ENCODE results near the gene JOSD1. TPM values are rescaled to one million over a fixed set of nuclear protein-coding genes. Genes with fewer than 3 reads are reported as not detected.
A peak's percentile ranks its signal among the peaks of the same experiment; 100 is the strongest.

JOSD1 gene
- 47.0 and 51.2 TPM in 2 replicates for total RNA-seq (2014; rRNA removed; shearing (Covaris generic))
- 5.5 and 6.6 TPM in 2 replicates for polyA plus RNA-seq (2016; fragmentation: Nextera tagmentation; extraction: Ambion mirVana)

- Histone ChIP-seq H2AFZ (peak within 1 kb of the TSS; percentile 72), H4K20me1 (ENCODE audit: insufficient read depth) (no peaks in the 10 kb centered on the region), H3K9me2 (ENCODE audit: insufficient read depth) (no peaks in the 10 kb centered on the region), H3K79me2 (ENCODE audit: insufficient read depth) (peaks cover 42% of the 10 kb centered on the region), H3K4me1 (ENCODE audit: insufficient read depth) (peaks cover 42% of the 10 kb centered on the region), H3F3A (ENCODE audit: insufficient read depth) (peaks cover 46% of the 10 kb centered on the region), H3K4me2 (ENCODE audit: unreplicated experiment) (peak within 1 kb of the TSS; percentile 95), H3K27ac (peak within 1 kb of the TSS; percentile 97), H3K9me3 (ENCODE audit: low read depth) (no peaks in the 10 kb centered on the region), H3K36me3 (ENCODE audit: low read depth) (no peaks in the 10 kb centered on the region), H3K9ac (peak within 1 kb of the TSS; percentile 99), H3K27me3 (replicated peaks; ENCODE audit: insufficient read depth) (no peaks in the 10 kb centered on the region), H3K4me3 (peak within 1 kb of the TSS; percentile 87)
- in situ Hi-C loops (cut with MboI) = no loop called here
- TF ChIP-seq EZH2 (IDR thresholded peaks at IDR 0.05; ENCODE audit: insufficient read depth, poor library complexity, severe bottlenecking) = no peak
- TF ChIP-seq EZH2phosphoT487 (IDR thresholded peaks at IDR 0.05; ENCODE audit: insufficient read depth, low read depth) = no peak
- WGBS, 2 experiments (ENCODE audit: low coverage in 1 of 2, low lambda C conversion rate in 2 of 2, missing lambda C conversion rate in 2 of 2) = 1% methylated on average over 65 to 84 of the region's 94 CpGs
- peak; percentile 96 for DNase-seq
Observed at GRCh38 chr22:38700789-38701628, at the start of gene JOSD1. JOSD1 (minus strand) TSS chr22:38700943; CDS start chr22:38699987, 956 bp downstream.

GRCh38 chr22:38750104-38750503 lies 49.4 kb upstream of the JOSD1 start:
- H3K27ac ChIP-seq = no peak overlapping the region
- WGBS, 2 experiments (ENCODE audit: low coverage in 1 of 2, low lambda C conversion rate in 2 of 2, missing lambda C conversion rate in 2 of 2) = 97 to 98% methylated on average over 14 of the region's 14 CpGs
- H3F3A ChIP-seq (ENCODE audit: insufficient read depth) = 0 out of 2 replicates have a peak, but pooled peaks cover 7% of the 10 kb centered on the region
- H3K9ac ChIP-seq = no peak overlapping the region
- peaks cover 28% of the 10 kb centered on the region for H3K79me2 ChIP-seq (ENCODE audit: insufficient read depth)
- H2AFZ ChIP-seq = no peak overlapping the region
- TF ChIP-seq EZH2phosphoT487 (IDR thresholded peaks at IDR 0.05; ENCODE audit: insufficient read depth, low read depth) = no peak
- TF ChIP-seq EZH2 (IDR thresholded peaks at IDR 0.05; ENCODE audit: insufficient read depth, poor library complexity, severe bottlenecking) = no peak
- in situ Hi-C loops (cut with MboI) = no loop called here
- H3K36me3 ChIP-seq (ENCODE audit: low read depth) = peaks cover 11% of the 10 kb centered on the region; the same call in 1 of the 2 replicates
- no peaks in the 10 kb centered on the region for H3K27me3 ChIP-seq (replicated peaks; ENCODE audit: insufficient read depth)
- H3K4me3 ChIP-seq = no peak overlapping the region
- no peak overlapping the region for H3K4me2 ChIP-seq (ENCODE audit: unreplicated experiment)
- H4K20me1 ChIP-seq (ENCODE audit: insufficient read depth) = no peaks in the 10 kb centered on the region
- DNase-seq = no peak
- H3K9me3 ChIP-seq (ENCODE audit: low read depth) = no peaks in the 10 kb centered on the region
- H3K4me1 ChIP-seq (ENCODE audit: insufficient read depth) = peaks cover 5% of the 10 kb centered on the region; the same call in 1 of the 2 replicates
- H3K9me2 ChIP-seq (ENCODE audit: insufficient read depth) = no peaks in the 10 kb centered on the region

GRCh38 chr22:38748487-38749136 lies 47.9 kb upstream of the JOSD1 start:
- Histone ChIP-seq H3K4me2 (ENCODE audit: unreplicated experiment) (no peak overlapping the region), H3K4me3 (no peak overlapping the region), H3K27me3 (replicated peaks; ENCODE audit: insufficient read depth) (no peaks in the 10 kb centered on the region), H2AFZ (no peak overlapping the region), H3F3A (ENCODE audit: insufficient read depth) (peaks cover 2% of the 10 kb centered on the region; the same call in 1 of the 2 replicates), H3K9me2 (ENCODE audit: insufficient read depth) (no peaks in the 10 kb centered on the region), H3K79me2 (ENCODE audit: insufficient read depth) (peaks cover 17% of the 10 kb centered on the region), H4K20me1 (ENCODE audit: insufficient read depth) (no peaks in the 10 kb centered on the region), H3K4me1 (ENCODE audit: insufficient read depth) (no peaks in the 10 kb centered on the region), H3K9ac (no peak overlapping the region), H3K9me3 (ENCODE audit: low read depth) (no peaks in the 10 kb centered on the region), H3K36me3 (ENCODE audit: low read depth) (peaks cover 20% of the 10 kb centered on the region; the same call in 1 of the 2 replicates), H3K27ac (no peak overlapping the region)
- 83% methylated on average over 14 of the region's 14 CpGs for WGBS, 2 experiments (ENCODE audit: low coverage in 1 of 2, low lambda C conversion rate in 2 of 2, missing lambda C conversion rate in 2 of 2)
- in situ Hi-C loops (cut with MboI) = no loop called here
- DNase-seq = no peak
- TF ChIP-seq EZH2 (IDR thresholded peaks at IDR 0.05; ENCODE audit: insufficient read depth, poor library complexity, severe bottlenecking) = no peak
- TF ChIP-seq EZH2phosphoT487 (IDR thresholded peaks at IDR 0.05; ENCODE audit: insufficient read depth, low read depth) = no peak

GRCh38 chr22:38745676-38746460 lies 45.1 kb upstream of the JOSD1 start:
- peaks cover 14% of the 10 kb centered on the region; the same call in 1 of the 2 replicates for H3K36me3 ChIP-seq (ENCODE audit: low read depth)
- H3K9me3 ChIP-seq (ENCODE audit: low read depth) = no peaks in the 10 kb centered on the region
- H3K9me2 ChIP-seq (ENCODE audit: insufficient read depth) = no peaks in the 10 kb centered on the region
- H2AFZ ChIP-seq = no peak overlapping the region
- H3K4me3 ChIP-seq = no peak overlapping the region
- no peak for TF ChIP-seq EZH2 (IDR thresholded peaks at IDR 0.05; ENCODE audit: insufficient read depth, poor library complexity, severe bottlenecking)
- no peak for TF ChIP-seq EZH2phosphoT487 (IDR thresholded peaks at IDR 0.05; ENCODE audit: insufficient read depth, low read depth)
- H3F3A ChIP-seq (ENCODE audit: insufficient read depth) = peaks cover 3% of the 10 kb centered on the region; the same call in 1 of the 2 replicates
- H3K4me2 ChIP-seq (ENCODE audit: unreplicated experiment) = no peak overlapping the region
- in situ Hi-C loops (cut with MboI) = no loop called here
- no peaks in the 10 kb centered on the region for H3K4me1 ChIP-seq (ENCODE audit: insufficient read depth)
- H3K27ac ChIP-seq = no peak overlapping the region
- 97 to 99% methylated on average over 14 of the region's 14 CpGs for WGBS, 2 experiments (ENCODE audit: low coverage in 1 of 2, low lambda C conversion rate in 2 of 2, missing lambda C conversion rate in 2 of 2)
- DNase-seq = no peak
- no peak overlapping the region for H3K9ac ChIP-seq
- no peaks in the 10 kb centered on the region for H4K20me1 ChIP-seq (ENCODE audit: insufficient read depth)
- no peaks in the 10 kb centered on the region for H3K27me3 ChIP-seq (replicated peaks; ENCODE audit: insufficient read depth)
- no peaks in the 10 kb centered on the region for H3K79me2 ChIP-seq (ENCODE audit: insufficient read depth)
